DND-41 (cell line): ENCODE data around the gene MEG3.
A peak's percentile ranks its signal among the peaks of the same experiment; 100 is the strongest.

ENCODE experiments used
- ATAC-seq: fragments of 200-7000 bp; cut with Tn5 transposase; 3 replicates; pipeline ENCODE4 v1.9.1; 2021; ENCODE audit warnings: low read depth; ENCODE audit not compliant: insufficient read depth
- DNase-seq: peaks from one replicate; pipeline ENCODE4 v3.0.0-alpha.2; 2020
- H2AFZ ChIP-seq: 2 replicates; pipeline ENCODE4 v1.6.0; 2012; ENCODE audit warnings: low read depth, low read length
- H3K27ac ChIP-seq: 2 replicates; pipeline ENCODE4 v1.5.1; 2012; ENCODE audit warnings: low read length, inconsistent platforms
- H3K27me3 ChIP-seq: fragments of 200-600 bp; sonication (generic); 2 replicates; pipeline ENCODE4 v1.6.0; 2012; ENCODE audit warnings: low read length, mild to moderate bottlenecking, inconsistent platforms; ENCODE audit not compliant: insufficient read depth, poor library complexity
- H3K36me3 ChIP-seq: 2 replicates; pipeline ENCODE4 v1.5.1; 2012; ENCODE audit warnings: low read length, inconsistent platforms; ENCODE audit not compliant: insufficient read depth
- H3K4me1 ChIP-seq: 2 replicates; pipeline ENCODE4 v1.5.1; 2012; ENCODE audit warnings: mild to moderate bottlenecking, low read length; ENCODE audit not compliant: insufficient read depth
- H3K4me2 ChIP-seq: 2 replicates; pipeline ENCODE4 v1.6.0; 2012; ENCODE audit warnings: mild to moderate bottlenecking, moderate library complexity, low read length, inconsistent platforms; ENCODE audit not compliant: insufficient read depth
- H3K4me3 ChIP-seq, 2 experiments: fragments of 200-600 bp in 1 of 2; shearing (Covaris generic) in 1 of 2; 2 replicates each; pipeline ENCODE4 v1.5.1; 2012 to 2016; ENCODE audit warnings: inconsistent platforms in 2 of 2, low read length in 2 of 2, mild to moderate bottlenecking in 2 of 2, low read depth in 1 of 2, moderate library complexity in 1 of 2
- H3K79me2 ChIP-seq: 2 replicates; pipeline ENCODE4 v1.6.0; 2012; ENCODE audit warnings: low read length, inconsistent platforms; ENCODE audit not compliant: insufficient read depth
- H3K9ac ChIP-seq: 2 replicates; pipeline ENCODE4 v1.6.0; 2012; ENCODE audit warnings: low read depth, mild to moderate bottlenecking, inconsistent platforms, low read length, moderate library complexity
- H3K9me3 ChIP-seq: 2 replicates; pipeline ENCODE4 v1.5.1; 2012; ENCODE audit warnings: low read length, moderate library complexity, mild to moderate bottlenecking, inconsistent platforms; ENCODE audit not compliant: insufficient read depth, severe bottlenecking
- H4K20me1 ChIP-seq: 2 replicates; pipeline ENCODE4 v1.6.0; 2012; ENCODE audit warnings: low read length; ENCODE audit not compliant: insufficient read depth
- EZH2 ChIP-seq: IDR thresholded peaks from 3 replicates; pipeline ENCODE4 v1.6.1; 2012; ENCODE audit warnings: borderline replicate concordance, low read depth, mild to moderate bottlenecking, moderate library complexity, low read length, inconsistent platforms; ENCODE audit not compliant: severe bottlenecking
- TF ChIP-seq, protein P1 (sequence below): IDR thresholded peaks from 2 replicates; pipeline ENCODE4 v1.5.1; 2012; ENCODE audit warnings: borderline replicate concordance, low read length, moderate library complexity, mild to moderate bottlenecking; ENCODE audit not compliant: poor library complexity, severe bottlenecking; ENCODE audit errors: extremely low read depth

The MEG3 gene

DNA sequence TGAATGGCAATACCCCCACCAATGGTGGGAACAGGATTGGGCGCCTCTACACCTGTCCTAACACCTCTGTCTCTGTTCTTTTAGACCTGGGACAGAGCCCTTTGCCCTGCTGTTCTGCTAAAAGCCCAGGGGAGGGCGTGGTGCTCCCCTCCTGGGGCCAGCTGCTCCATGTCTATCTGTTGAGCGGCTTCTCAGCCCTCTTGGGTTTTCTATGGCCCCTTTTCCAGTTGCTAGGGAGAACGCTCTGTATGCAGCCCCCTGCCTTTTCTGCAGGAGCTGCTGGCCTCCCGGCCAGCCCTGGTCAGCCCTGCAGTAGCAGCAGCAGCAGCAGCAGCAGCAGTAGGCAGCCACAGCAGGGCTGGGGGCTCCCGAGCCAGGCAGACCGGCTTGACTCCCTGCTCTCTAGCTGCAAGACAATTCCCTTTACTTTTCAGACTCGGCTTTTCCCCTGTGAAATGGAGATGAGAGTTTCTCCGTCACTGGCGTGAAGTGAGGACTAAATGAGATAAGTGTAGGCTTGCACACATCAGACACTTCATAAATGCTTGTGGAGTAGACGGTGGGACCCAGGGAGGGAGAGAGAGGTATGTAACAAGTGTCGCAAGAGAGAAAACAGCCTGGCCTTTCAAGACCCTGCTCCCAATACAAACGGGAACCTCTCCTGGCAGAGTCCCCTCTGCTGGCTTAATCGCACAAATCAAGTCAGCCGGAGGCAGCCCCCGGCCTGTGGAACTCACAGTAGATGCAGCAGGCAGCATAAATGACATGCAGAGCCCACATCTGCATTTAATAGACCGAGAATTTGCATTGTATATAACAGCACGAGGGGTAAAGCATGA is 76.6 kb downstream of the MEG3 start:
- no peaks in the 10 kb centered on the region for H3K79me2 ChIP-seq
- no peaks in the 10 kb centered on the region for H4K20me1 ChIP-seq
- no peak overlapping the region for H3K27ac ChIP-seq
- no peak overlapping the region for H3K9ac ChIP-seq
- H3K9me3 ChIP-seq: no peaks in the 10 kb centered on the region
- no peak for TF ChIP-seq EZH2
- TF ChIP-seq, protein P1, sequence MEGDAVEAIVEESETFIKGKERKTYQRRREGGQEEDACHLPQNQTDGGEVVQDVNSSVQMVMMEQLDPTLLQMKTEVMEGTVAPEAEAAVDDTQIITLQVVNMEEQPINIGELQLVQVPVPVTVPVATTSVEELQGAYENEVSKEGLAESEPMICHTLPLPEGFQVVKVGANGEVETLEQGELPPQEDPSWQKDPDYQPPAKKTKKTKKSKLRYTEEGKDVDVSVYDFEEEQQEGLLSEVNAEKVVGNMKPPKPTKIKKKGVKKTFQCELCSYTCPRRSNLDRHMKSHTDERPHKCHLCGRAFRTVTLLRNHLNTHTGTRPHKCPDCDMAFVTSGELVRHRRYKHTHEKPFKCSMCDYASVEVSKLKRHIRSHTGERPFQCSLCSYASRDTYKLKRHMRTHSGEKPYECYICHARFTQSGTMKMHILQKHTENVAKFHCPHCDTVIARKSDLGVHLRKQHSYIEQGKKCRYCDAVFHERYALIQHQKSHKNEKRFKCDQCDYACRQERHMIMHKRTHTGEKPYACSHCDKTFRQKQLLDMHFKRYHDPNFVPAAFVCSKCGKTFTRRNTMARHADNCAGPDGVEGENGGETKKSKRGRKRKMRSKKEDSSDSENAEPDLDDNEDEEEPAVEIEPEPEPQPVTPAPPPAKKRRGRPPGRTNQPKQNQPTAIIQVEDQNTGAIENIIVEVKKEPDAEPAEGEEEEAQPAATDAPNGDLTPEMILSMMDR: peak; percentile 38
- H3K4me2 ChIP-seq: no peak overlapping the region
- no peak for DNase-seq
- H3K4me1 ChIP-seq: no peaks in the 10 kb centered on the region
- H3K4me3 ChIP-seq: no peak overlapping the region
- no peak overlapping the region for H2AFZ ChIP-seq
- no peaks in the 10 kb centered on the region for H3K36me3 ChIP-seq
- peaks cover 29% of the 10 kb centered on the region for H3K27me3 ChIP-seq
- no peak for ATAC-seq

DNA sequence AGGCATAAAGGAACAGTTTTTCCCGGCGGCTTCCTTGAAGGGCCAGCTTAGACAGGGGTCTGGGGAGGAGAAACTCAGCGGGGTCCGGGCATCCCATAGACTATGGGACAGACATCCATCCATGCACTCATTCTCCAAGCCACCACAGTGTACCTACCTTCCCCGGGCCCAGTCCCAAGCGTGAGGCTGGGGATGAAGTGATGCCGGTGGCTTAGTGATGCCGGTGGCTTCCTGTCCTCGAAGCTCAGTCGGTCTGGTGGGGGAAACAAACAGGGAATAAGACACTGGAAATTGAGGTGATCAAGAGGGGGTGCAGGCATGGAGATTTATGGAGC is 77.2 kb downstream of the MEG3 start:
- no peak for ATAC-seq
- no peaks in the 10 kb centered on the region for H3K9me3 ChIP-seq

DNA sequence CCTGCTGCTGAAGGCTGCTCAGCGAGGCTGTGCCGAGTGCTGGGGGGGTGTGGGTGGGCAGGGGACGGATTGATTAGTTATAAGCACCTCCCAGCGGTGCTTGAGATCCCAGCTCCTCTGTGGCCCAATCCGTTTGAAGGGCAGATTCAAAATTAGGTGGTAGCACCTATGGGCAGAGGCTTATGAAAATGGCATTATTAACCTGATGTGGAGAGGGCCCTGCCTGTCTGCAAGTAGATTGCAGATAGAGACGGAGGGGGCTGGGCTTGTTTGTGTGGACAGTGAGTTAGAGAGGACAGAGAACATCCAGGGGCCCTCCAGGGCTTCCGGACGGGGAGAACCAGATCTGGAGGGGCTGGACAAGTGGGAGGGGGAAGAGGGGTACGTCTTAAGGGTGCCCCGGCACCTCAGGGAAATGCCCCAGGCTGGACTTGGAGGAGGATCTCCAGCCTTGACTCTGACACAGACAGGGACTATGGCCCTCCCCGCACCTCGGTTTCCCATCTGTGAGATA is 77.8 kb downstream of the MEG3 start, which contains the start of gene RTL1:
RTL1 (minus strand) TSS at position 51 of the 514 bp plus-strand sequence. CDS start 18,934 bp downstream, outside the sequence.
- DNase-seq: no peak
- Histone ChIP-seq H3K79me2 (no peaks in the 10 kb centered on the region), H3K4me3 (no peak within 1 kb of the TSS), H4K20me1 (no peaks in the 10 kb centered on the region), H3K9me3 (no peaks in the 10 kb centered on the region), H3K4me2 (no peak within 1 kb of the TSS), H2AFZ (no peak within 1 kb of the TSS), H3K4me1 (no peaks in the 10 kb centered on the region), H3K36me3 (no peaks in the 10 kb centered on the region), H3K9ac (no peak within 1 kb of the TSS), H3K27ac (no peak within 1 kb of the TSS), H3K27me3 (peaks cover 22% of the 10 kb centered on the region)
- TF ChIP-seq EZH2: no peak
- TF ChIP-seq, protein P1: no peak
- ATAC-seq: no peak

More for the DNA sequence above, 77.2 kb downstream of the MEG3 start:
- H3K4me3 ChIP-seq: no peak overlapping the region
- TF ChIP-seq, protein P1: no peak
- TF ChIP-seq EZH2: no peak
- no peak overlapping the region for H3K27ac ChIP-seq
- H3K9ac ChIP-seq: no peak overlapping the region
- no peak overlapping the region for H3K4me2 ChIP-seq
- H3K79me2 ChIP-seq: no peaks in the 10 kb centered on the region
- no peaks in the 10 kb centered on the region for H3K4me1 ChIP-seq
- peaks cover 28% of the 10 kb centered on the region for H3K27me3 ChIP-seq
- no peaks in the 10 kb centered on the region for H3K36me3 ChIP-seq
- H2AFZ ChIP-seq: no peak overlapping the region
- no peak for DNase-seq
- no peaks in the 10 kb centered on the region for H4K20me1 ChIP-seq
